ENCODE results near the gene VKORC1L1. TPM values are rescaled to one million over a fixed set of nuclear protein-coding genes. Genes with fewer than 3 reads are reported as not detected.

The VKORC1L1 gene
- total and polyA plus RNA-seq, 10 of the 15 experiments (the other 5 are each of a cell fraction or from before 2014, with no cell fraction given) = 3.3 to 18.8 (median 12.5) TPM

GRCh38 chr7:65892161-65892560 lies 19.3 kb downstream of the VKORC1L1 start (continued):
- TF ChIP-seq USF1 (IDR thresholded peaks at IDR 0.05; ENCODE audit: borderline replicate concordance, extremely low read length, insufficient read depth, low read depth, low read length) = no peak

- no peak overlapping the region for H3K4me3 ChIP-seq
- DNase-seq (ENCODE audit: low read depth, low spot score) (no peak), ATAC-seq (no peak), FAIRE-seq (no peak)
- H2AFZ ChIP-seq (ENCODE audit: control insufficient read depth, low read depth, low read length) = no peak overlapping the region
- in situ Hi-C loops (cut with MboI) (no loop called here), intact Hi-C loops (cut with micrococcal nuclease; ENCODE audit: unreplicated experiment) (no loop called here)
- CTCF ChIA-PET = no interaction called here
- H3K9ac ChIP-seq (ENCODE audit: control insufficient read depth, insufficient read depth, low read length) = no peak overlapping the region
- H3K4me2 ChIP-seq (ENCODE audit: control insufficient read depth, insufficient read depth) = no peak overlapping the region
- 100% methylated on average over 1 of the region's 1 CpG for WGBS (ENCODE audit: insufficient coverage, insufficient replicate concordance, low lambda C conversion rate, missing lambda C conversion rate)
- SMC1A ChIA-PET (ENCODE audit: uncharacterized antibody, unreplicated experiment) = no interaction called here
- no peaks in the 10 kb centered on the region for H3K27me3 ChIP-seq (replicated peaks in 1 of 2; ENCODE audit: control insufficient read depth in 2 of 2, insufficient read depth in 2 of 2, low read length in 1 of 2)
- no peak overlapping the region for H3K27ac ChIP-seq (ENCODE audit: control insufficient read depth, insufficient read depth)
- RAD21 ChIA-PET (ENCODE audit: unreplicated experiment) = no interaction called here
- H3K9me3 ChIP-seq (replicated peaks; ENCODE audit: control insufficient read depth, insufficient read depth, low read length) = no peaks in the 10 kb centered on the region
- BruUV-seq (replicated peaks) = no TSS peak
- H3K4me1 ChIP-seq (ENCODE audit: control insufficient read depth, insufficient read depth, low read length) = no peaks in the 10 kb centered on the region
- H3K79me2 ChIP-seq (ENCODE audit: control insufficient read depth, insufficient read depth, low read length) = no peaks in the 10 kb centered on the region
- H4K20me1 ChIP-seq (ENCODE audit: control insufficient read depth, insufficient read depth) = no peaks in the 10 kb centered on the region
- H3K36me3 ChIP-seq (ENCODE audit: control insufficient read depth in 2 of 2, insufficient read depth in 2 of 2, low read length in 1 of 2) = peaks cover 0 to 7% of the 10 kb centered on the region in 2 experiments; a peak in 1 of 4 replicates
- POLR2A ChIA-PET = no interaction called here
- no peak for TF ChIP-seq TAF1 (IDR thresholded peaks at IDR 0.05; ENCODE audit: borderline replicate concordance, low read depth, low read length)
- TF ChIP-seq SMAD5 (IDR thresholded peaks at IDR 0.05; ENCODE audit: low read depth) = no peak
- no peak for TF ChIP-seq TCF7 (IDR thresholded peaks at IDR 0.05; ENCODE audit: borderline replicate concordance)
- TF ChIP-seq RELB (IDR thresholded peaks at IDR 0.05; ENCODE audit: low read depth) = no peak
- TF ChIP-seq MEF2B (IDR thresholded peaks at IDR 0.05; ENCODE audit: partially characterized antibody, poor library complexity, severe bottlenecking) = no peak
- TF ChIP-seq POLR2AphosphoS5 (IDR thresholded peaks at IDR 0.05; ENCODE audit: low read length) = no peak
- TF ChIP-seq REST (IDR thresholded peaks at IDR 0.05; ENCODE audit: low read depth, low read length) = no peak
- TF ChIP-seq FOXM1 (IDR thresholded peaks at IDR 0.05; ENCODE audit: low read depth, low read length) = no peak
- no peak for TF ChIP-seq NFYB (IDR thresholded peaks at IDR 0.05; ENCODE audit: insufficient read depth, low read depth, low read length)
- no peak for TF ChIP-seq YY1 (IDR thresholded peaks at IDR 0.05; ENCODE audit: low read depth, low read length)
- TF ChIP-seq MLLT1 (IDR thresholded peaks at IDR 0.05) = no peak
- TF ChIP-seq ZNF207 (IDR thresholded peaks at IDR 0.05; ENCODE audit: borderline replicate concordance) = no peak
- TF ChIP-seq SPI1 (IDR thresholded peaks at IDR 0.05; ENCODE audit: borderline replicate concordance, insufficient read depth, low read depth, low read length) = no peak
Measured at GRCh38 chr7:65892835-65893234, 20.0 kb downstream of the VKORC1L1 start.
